Stimulated activated memory B cell treated with anti-CD40 and anti-IgM and Interleukin-4, amounts not matched to agents 10 μg/mL and 1 μg/mL and 100 μg/mL, for 72 hours (primary cell): ENCODE measurements around the gene SLC7A8.
"Not testable (repeated sequence)": the region's sequence is repeated elsewhere in the genome, so short reads cannot be mapped to it uniquely, and the experiment has no call there.

ENCODE experiments used
- ATAC-seq: fragments of 150-1000 bp; cut with Tn5 transposase; 2 replicates; pipeline ENCODE4 v1.10.0; 2021
- H3K27ac Mint-ChIP-seq: one replicate; pipeline ENCODE4 v1.8.0; 2022; ENCODE audit warnings: mild to moderate bottlenecking, mixed read lengths
- H3K27me3 Mint-ChIP-seq: one replicate; pipeline ENCODE4 v1.8.0; 2022; ENCODE audit warnings: mixed read lengths
- H3K36me3 Mint-ChIP-seq: one replicate; pipeline ENCODE4 v1.8.0; 2022; ENCODE audit warnings: mixed read lengths
- H3K4me1 Mint-ChIP-seq: one replicate; pipeline ENCODE4 v1.8.0; 2022; ENCODE audit warnings: mixed read lengths
- H3K4me3 Mint-ChIP-seq: one replicate; pipeline ENCODE4 v1.8.0; 2022; ENCODE audit warnings: mild to moderate bottlenecking, moderate library complexity, mixed read lengths
- H3K9me3 Mint-ChIP-seq: one replicate; pipeline ENCODE4 v1.8.0; 2022; ENCODE audit warnings: mixed read lengths

The SLC7A8 gene

GRCh38 chr14:23183479-23183878 lies at the start of gene SLC7A8:
TSS of gene SLC7A8 (minus strand) at chr14:23183660. CDS start at chr14:23182914, 746 bp downstream.
- Mint-ChIP-seq H3K9me3 (no peaks in the 10 kb centered on the region), H3K36me3 (no peaks in the 10 kb centered on the region), H3K27ac (no peak within 1 kb of the TSS), H3K4me1 (no peaks in the 10 kb centered on the region), H3K27me3 (peaks cover 9% of the 10 kb centered on the region), H3K4me3 (no peak within 1 kb of the TSS)
- peak; percentile 52 for ATAC-seq

GRCh38 chr14:23232241-23232808 lies 48.9 kb upstream of the SLC7A8 start:
- Mint-ChIP-seq H3K4me1 (peaks cover 13% of the 10 kb centered on the region), H3K27me3 (peaks cover 17% of the 10 kb centered on the region)
- ATAC-seq, H3K9me3 Mint-ChIP-seq, H3K4me3 Mint-ChIP-seq, H3K36me3 Mint-ChIP-seq, H3K27ac Mint-ChIP-seq: not testable (repeated sequence)

- ATAC-seq, result no peak
- no peaks in the 10 kb centered on the region for H3K36me3 Mint-ChIP-seq
- H3K27me3 Mint-ChIP-seq, result peaks cover 31% of the 10 kb centered on the region
- H3K4me1 Mint-ChIP-seq, result peaks cover 13% of the 10 kb centered on the region
- peaks cover 10% of the 10 kb centered on the region for H3K9me3 Mint-ChIP-seq
- H3K4me3 Mint-ChIP-seq, result no peak overlapping the region
- no peak overlapping the region for H3K27ac Mint-ChIP-seq
Measured at GRCh38 chr14:23228812-23229211, 45.4 kb upstream of the SLC7A8 start.

GRCh38 chr14:23227566-23227965 lies 44.1 kb upstream of the SLC7A8 start:
- no peak overlapping the region for H3K4me3 Mint-ChIP-seq
- H3K36me3 Mint-ChIP-seq, result no peaks in the 10 kb centered on the region
- no peak for ATAC-seq
- H3K27me3 Mint-ChIP-seq, result peaks cover 33% of the 10 kb centered on the region
- no peak overlapping the region for H3K27ac Mint-ChIP-seq
- peaks cover 10% of the 10 kb centered on the region for H3K9me3 Mint-ChIP-seq
- peaks cover 13% of the 10 kb centered on the region for H3K4me1 Mint-ChIP-seq

- Mint-ChIP-seq H3K4me1 (peaks cover 13% of the 10 kb centered on the region), H3K27me3 (peaks cover 49% of the 10 kb centered on the region)
- H3K9me3 Mint-ChIP-seq, H3K27ac Mint-ChIP-seq, H3K4me3 Mint-ChIP-seq, ATAC-seq, H3K36me3 Mint-ChIP-seq: not testable (repeated sequence)
Measured at GRCh38 chr14:23224958-23225357, 41.5 kb upstream of the SLC7A8 start.

GRCh38 chr14:23219075-23219474 lies 35.6 kb upstream of the SLC7A8 start:
- Mint-ChIP-seq H3K9me3 (peaks cover 4% of the 10 kb centered on the region), H3K4me1 (peaks cover 9% of the 10 kb centered on the region), H3K27me3 (peaks cover 73% of the 10 kb centered on the region), H3K4me3 (no peak overlapping the region), H3K27ac (no peak overlapping the region), H3K36me3 (no peaks in the 10 kb centered on the region)
- ATAC-seq, result no peak

- Mint-ChIP-seq H3K4me3 (no peak overlapping the region), H3K27me3 (peaks cover 77% of the 10 kb centered on the region), H3K27ac (no peak overlapping the region), H3K36me3 (no peaks in the 10 kb centered on the region), H3K9me3 (peaks cover 4% of the 10 kb centered on the region), H3K4me1 (peaks cover 9% of the 10 kb centered on the region)
- no peak for ATAC-seq
Measured at GRCh38 chr14:23217032-23218020, 33.9 kb upstream of the SLC7A8 start.

- no peak for ATAC-seq
- H3K4me1 Mint-ChIP-seq, result peaks cover 9% of the 10 kb centered on the region
- H3K9me3 Mint-ChIP-seq, result peaks cover 4% of the 10 kb centered on the region
- H3K27ac Mint-ChIP-seq, result no peak overlapping the region
- no peaks in the 10 kb centered on the region for H3K36me3 Mint-ChIP-seq
- peaks cover 69% of the 10 kb centered on the region for H3K27me3 Mint-ChIP-seq
- H3K4me3 Mint-ChIP-seq, result no peak overlapping the region
Measured at GRCh38 chr14:23215421-23215820, 32.0 kb upstream of the SLC7A8 start.

GRCh38 chr14:23209651-23210423 lies 26.4 kb upstream of the SLC7A8 start:
- Mint-ChIP-seq H3K27me3 (peaks cover 55% of the 10 kb centered on the region), H3K36me3 (no peaks in the 10 kb centered on the region), H3K4me1 (no peaks in the 10 kb centered on the region), H3K9me3 (no peaks in the 10 kb centered on the region), H3K27ac (no peak overlapping the region), H3K4me3 (no peak overlapping the region)
- ATAC-seq, result no peak

GRCh38 chr14:23208324-23208723 lies 24.9 kb upstream of the SLC7A8 start:
- no peak overlapping the region for H3K4me3 Mint-ChIP-seq
- no peaks in the 10 kb centered on the region for H3K4me1 Mint-ChIP-seq

GRCh38 chr14:23207146-23207540 lies 23.7 kb upstream of the SLC7A8 start:
- no peak overlapping the region for H3K27ac Mint-ChIP-seq
- no peak overlapping the region for H3K4me3 Mint-ChIP-seq
- H3K9me3 Mint-ChIP-seq, result no peaks in the 10 kb centered on the region
- no peaks in the 10 kb centered on the region for H3K36me3 Mint-ChIP-seq
- H3K27me3 Mint-ChIP-seq, result peaks cover 46% of the 10 kb centered on the region
- ATAC-seq, result no peak
- no peaks in the 10 kb centered on the region for H3K4me1 Mint-ChIP-seq

More at GRCh38 chr14:23208324-23208723, 24.9 kb upstream of the SLC7A8 start:
- H3K27ac Mint-ChIP-seq, result no peak overlapping the region
- no peak for ATAC-seq
- peaks cover 49% of the 10 kb centered on the region for H3K27me3 Mint-ChIP-seq
- no peaks in the 10 kb centered on the region for H3K9me3 Mint-ChIP-seq
- no peaks in the 10 kb centered on the region for H3K36me3 Mint-ChIP-seq

GRCh38 chr14:23206422-23207145 lies 23.1 kb upstream of the SLC7A8 start:
- H3K9me3 Mint-ChIP-seq, result no peaks in the 10 kb centered on the region
- H3K27me3 Mint-ChIP-seq, result peaks cover 44% of the 10 kb centered on the region
- no peaks in the 10 kb centered on the region for H3K36me3 Mint-ChIP-seq
- no peak overlapping the region for H3K27ac Mint-ChIP-seq
- H3K4me1 Mint-ChIP-seq, result no peaks in the 10 kb centered on the region
- no peak overlapping the region for H3K4me3 Mint-ChIP-seq
- no peak for ATAC-seq

- peaks cover 10% of the 10 kb centered on the region for H3K27me3 Mint-ChIP-seq
- no peak overlapping the region for H3K27ac Mint-ChIP-seq
- no peak overlapping the region for H3K4me3 Mint-ChIP-seq
- no peaks in the 10 kb centered on the region for H3K9me3 Mint-ChIP-seq
- no peaks in the 10 kb centered on the region for H3K36me3 Mint-ChIP-seq
- no peaks in the 10 kb centered on the region for H3K4me1 Mint-ChIP-seq
- ATAC-seq, result no peak
Measured at GRCh38 chr14:23202001-23202400, 18.5 kb upstream of the SLC7A8 start.

GRCh38 chr14:23199141-23199540 lies 15.7 kb upstream of the SLC7A8 start:
- not testable (repeated sequence) for ATAC-seq, H3K4me1 Mint-ChIP-seq, H3K27ac Mint-ChIP-seq, H3K9me3 Mint-ChIP-seq, H3K36me3 Mint-ChIP-seq, H3K27me3 Mint-ChIP-seq, H3K4me3 Mint-ChIP-seq

- ATAC-seq, H3K36me3 Mint-ChIP-seq, H3K27me3 Mint-ChIP-seq, H3K27ac Mint-ChIP-seq, H3K9me3 Mint-ChIP-seq, H3K4me3 Mint-ChIP-seq, H3K4me1 Mint-ChIP-seq: not testable (repeated sequence)
Measured at GRCh38 chr14:23196487-23196886, 13.0 kb upstream of the SLC7A8 start.
